ENCODE measurements around the gene LOXL4.

Gene LOXL4

GRCh38 chr10:98294270-98294627, 26.3 kb upstream of the LOXL4 start:
- DNase-seq (ENCODE audit: low spot score), result no peak

DNA sequence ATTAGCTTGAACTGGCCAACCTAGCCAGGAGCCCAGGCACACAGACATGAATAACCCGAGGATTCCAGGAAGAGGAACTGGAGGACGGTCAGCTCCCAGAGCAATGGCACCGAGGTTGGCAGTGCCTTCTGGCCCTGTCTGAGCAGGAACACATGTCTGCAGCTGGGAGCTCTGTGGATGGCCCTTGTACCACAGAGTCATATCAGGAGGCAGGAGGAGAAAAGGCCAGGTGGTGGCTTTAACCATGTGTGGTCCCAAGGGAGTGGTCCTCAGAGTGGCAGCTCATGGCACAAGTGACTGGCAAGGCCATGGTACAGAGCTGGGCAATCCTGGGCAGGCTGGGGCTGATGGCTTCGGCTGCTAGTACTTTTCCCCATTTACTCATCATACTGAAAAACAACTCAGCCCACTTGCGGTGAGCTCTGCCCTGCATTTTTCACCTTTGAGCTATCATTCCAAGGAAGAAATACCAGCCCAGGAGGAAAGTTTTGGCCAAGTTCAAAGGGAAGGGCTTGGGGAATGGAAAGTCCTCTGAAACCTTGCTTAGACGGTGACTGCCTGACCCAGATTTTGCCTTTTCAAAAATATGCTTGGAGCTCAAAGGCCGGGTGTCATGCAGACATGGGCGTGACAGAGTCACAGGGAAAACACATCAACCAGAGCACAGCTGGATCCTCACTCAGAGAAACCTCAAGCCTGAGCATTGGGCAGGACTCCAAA, 25.7 kb upstream of the LOXL4 start:
- no peak for DNase-seq (ENCODE audit: low spot score)

GRCh38 chr10:98292971-98293370, 25.0 kb upstream of the LOXL4 start:
- DNase-seq (ENCODE audit: low spot score), result no peak

- no peak for DNase-seq (ENCODE audit: low spot score)
Measured at GRCh38 chr10:98289802-98290209, 21.8 kb upstream of the LOXL4 start.

DNA sequence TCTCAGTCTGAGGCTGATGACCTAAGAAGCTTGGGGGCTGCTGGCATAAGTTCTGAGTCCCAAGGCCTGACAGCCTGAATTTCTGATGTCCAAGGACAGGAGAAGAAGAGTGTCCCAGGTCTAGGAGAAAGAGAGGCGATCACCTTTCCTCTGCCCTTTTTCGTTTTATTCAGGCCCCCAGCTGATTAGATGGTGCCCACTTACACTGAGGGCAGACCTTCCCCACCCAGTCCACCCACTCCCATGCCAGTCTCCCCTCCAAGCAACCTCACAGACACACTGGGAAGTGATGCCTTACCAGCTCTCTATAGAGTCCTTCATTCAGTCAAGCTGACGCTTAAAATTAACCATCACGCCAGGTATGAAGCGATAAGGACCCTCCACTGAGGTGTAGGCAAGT, 19.3 kb upstream of the LOXL4 start:
- no peak for DNase-seq (ENCODE audit: low spot score)

GRCh38 chr10:98286419-98286818, 18.4 kb upstream of the LOXL4 start:
- no peak for DNase-seq (ENCODE audit: low spot score)

DNA sequence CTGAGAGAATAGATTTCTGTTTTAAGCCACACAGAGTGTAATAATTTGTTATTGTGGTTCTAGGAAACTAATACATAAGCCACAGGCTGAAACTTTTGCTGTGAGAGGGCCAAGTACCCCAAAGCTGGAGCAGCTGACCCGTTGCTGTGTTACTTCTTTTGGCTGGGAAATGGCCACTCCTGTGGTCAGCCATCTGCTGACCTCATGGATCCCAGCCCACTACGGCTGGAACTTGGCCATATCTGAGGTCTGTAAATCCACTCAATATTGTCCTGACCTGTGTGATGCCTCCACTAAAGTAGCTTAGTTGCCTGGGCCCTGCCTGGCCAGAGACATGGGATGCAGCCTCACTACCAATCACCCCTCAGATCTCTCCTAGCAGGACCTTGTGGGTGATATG, 17.4 kb upstream of the LOXL4 start:
- no peak for DNase-seq (ENCODE audit: low spot score)

- DNase-seq (ENCODE audit: low spot score), result no peak
Measured at GRCh38 chr10:98276311-98276710, 8.3 kb upstream of the LOXL4 start.

- no peak for DNase-seq (ENCODE audit: low spot score)
Measured at GRCh38 chr10:98274562-98274961, 6.6 kb upstream of the LOXL4 start.

DNA sequence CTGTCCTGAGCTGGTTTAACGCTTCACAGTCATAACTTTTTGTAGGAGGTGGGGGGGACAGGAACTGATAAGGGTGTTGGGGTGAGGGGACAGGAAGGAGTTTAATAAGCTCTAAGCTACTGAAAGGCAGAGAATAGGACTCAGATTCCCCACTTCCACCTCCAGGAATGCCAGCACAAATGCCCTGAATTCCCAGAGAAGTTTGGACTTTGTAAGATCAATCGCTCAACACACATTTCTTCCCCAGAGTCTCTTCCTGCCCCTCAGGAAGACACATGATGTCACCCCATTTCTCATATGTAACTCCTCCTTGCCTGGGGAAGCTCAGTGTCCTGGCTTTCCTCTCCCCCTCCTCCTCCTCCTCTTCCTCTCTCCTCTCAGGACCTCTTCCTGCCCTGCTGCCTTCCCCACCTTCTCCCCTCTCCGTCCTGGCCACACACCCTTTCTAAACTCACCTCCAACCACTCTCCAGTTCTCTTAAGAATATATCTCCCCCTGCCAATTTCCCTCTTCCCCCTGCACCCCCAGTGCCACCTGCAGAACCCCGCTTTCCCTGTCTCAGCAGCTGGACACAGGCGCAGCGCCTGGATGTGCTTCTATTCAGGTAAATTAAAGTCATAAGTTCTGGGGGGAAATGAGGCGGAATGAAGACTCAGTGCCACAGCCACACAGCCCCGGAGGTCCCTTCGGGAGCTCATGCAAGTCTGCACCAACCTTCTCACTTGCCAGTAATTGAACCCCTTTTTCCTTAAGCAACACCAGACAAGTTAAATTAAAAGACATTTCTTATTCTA, 5.3 kb upstream of the LOXL4 start:
- no peak for DNase-seq (ENCODE audit: low spot score)

DNA sequence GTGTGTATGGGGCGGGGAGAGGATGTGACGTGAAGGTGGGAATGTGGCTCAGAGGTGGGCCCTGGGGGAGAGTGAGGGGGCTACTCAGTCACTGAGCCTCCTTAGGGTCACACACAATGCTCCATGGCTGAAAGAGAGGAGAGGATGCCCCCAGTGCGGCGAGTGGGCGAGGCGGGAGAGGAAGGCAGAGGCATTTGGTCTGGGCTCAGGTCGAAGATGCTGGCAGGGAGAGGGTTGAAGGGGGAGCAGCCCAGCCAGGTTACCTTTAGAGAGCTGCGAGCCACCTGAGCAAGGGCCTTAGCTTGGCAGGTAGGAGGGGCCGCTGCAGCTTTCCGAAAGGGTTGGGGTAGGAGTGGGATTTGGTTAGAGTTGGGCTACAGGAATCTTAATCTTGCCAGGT, 4.7 kb upstream of the LOXL4 start:
- DNase-seq (ENCODE audit: low spot score), result no peak

DNA sequence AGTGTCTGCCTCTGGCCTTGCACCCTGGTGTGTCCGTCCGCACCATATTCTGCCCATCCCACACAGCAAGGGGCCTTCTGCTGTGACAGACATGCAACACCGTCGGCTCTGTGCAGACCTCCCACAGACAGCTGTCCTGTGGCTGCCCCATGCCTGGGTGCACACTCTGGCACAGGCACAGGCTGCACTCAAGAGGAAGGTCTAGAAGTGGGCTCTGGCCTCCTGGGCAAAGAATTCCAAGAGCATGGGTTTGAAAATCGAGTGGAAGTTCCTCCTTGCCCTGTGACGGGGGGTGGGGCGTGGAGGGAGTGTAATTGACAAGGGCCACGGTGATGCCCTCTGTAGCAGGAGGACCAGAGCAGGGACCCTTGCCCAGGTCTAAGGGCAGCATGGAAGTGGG, 4.3 kb upstream of the LOXL4 start:
- no peak for DNase-seq (ENCODE audit: low spot score)

DNA sequence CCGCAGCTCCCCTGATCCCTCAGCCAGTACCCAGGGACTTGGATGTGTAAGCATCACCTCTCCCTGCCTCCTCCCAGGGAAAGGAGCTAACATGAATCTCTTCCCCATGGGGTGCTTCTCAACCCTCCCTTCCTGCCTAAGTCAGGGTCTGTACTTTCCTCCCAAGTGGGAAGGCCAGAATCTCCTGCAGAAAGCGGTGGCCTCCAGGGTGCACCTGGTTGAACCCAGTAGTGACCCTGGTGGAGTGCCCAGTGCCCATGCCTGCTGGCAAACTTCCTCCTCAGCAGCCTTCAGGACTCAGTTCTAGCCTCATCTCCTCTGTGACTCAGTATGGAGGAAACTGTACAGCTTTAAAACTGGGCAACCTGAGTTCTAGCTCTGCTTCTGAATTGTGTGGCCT, 2.8 kb upstream of the LOXL4 start:
- no peak for DNase-seq (ENCODE audit: low spot score)

- no peak for DNase-seq (ENCODE audit: low spot score)
Measured at GRCh38 chr10:98270073-98270740, 2.2 kb upstream of the LOXL4 start.

DNA sequence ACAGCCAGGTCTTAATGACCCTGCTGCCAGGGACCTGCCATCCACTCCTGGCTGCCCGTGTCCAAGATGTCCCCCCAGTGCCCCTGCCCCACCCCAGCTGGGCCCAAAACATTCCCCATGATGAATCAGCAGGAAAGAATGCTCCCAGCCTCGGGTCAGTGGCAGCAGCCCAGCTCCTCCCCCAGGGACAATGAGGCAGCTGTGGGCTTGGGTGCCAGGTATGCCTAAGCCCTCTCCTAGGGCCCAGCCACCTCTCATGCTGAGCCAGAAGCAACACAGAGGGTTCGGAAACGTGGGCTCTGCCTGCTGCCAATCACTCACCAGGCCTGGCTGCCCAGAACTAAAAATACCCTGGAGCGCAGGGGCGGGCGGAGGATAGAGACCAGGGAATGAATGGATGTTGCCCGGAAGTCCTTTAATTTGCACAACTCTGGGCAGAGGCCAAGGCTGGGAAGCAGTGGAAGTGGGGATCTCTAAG, 1.5 kb upstream of the LOXL4 start:
- no peak for DNase-seq (ENCODE audit: low spot score)

DNA sequence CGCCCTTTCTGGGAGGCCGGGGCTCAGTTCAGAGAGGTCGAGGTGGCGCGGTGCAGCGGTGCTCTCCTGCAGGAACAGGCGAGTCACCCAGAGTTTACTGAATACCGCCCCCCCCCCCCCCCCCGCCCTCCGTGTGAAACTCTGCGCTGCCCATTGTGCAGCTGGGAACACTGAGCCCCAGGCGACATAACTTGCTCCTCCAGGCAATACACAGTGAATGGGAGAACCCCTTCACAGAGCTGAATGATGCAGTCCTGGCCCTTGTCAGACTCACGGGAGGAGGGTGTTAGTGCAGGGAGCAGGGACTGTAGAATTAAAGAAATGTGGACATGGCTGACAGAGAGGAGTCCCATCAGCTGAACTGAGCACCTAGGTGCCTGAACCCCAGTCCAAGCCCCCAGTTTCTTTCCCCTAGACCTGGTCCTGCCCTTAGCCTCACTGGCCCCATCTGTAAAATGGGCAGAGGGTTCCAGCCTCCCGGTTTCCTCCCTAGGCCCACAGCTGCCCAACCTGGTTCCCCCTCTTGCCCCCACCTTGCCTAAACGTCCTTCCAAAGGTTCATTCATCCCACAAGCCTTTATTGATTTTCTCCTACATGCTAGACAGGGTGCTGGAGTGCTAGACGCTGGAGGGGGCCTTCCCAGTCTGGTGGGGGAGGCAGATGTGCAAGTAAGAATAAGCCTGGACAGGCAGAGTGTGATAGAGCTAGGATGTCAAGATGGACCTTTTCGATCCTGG, 869 bp upstream of the LOXL4 start:
- DNase-seq (ENCODE audit: low spot score), result no peak

DNA sequence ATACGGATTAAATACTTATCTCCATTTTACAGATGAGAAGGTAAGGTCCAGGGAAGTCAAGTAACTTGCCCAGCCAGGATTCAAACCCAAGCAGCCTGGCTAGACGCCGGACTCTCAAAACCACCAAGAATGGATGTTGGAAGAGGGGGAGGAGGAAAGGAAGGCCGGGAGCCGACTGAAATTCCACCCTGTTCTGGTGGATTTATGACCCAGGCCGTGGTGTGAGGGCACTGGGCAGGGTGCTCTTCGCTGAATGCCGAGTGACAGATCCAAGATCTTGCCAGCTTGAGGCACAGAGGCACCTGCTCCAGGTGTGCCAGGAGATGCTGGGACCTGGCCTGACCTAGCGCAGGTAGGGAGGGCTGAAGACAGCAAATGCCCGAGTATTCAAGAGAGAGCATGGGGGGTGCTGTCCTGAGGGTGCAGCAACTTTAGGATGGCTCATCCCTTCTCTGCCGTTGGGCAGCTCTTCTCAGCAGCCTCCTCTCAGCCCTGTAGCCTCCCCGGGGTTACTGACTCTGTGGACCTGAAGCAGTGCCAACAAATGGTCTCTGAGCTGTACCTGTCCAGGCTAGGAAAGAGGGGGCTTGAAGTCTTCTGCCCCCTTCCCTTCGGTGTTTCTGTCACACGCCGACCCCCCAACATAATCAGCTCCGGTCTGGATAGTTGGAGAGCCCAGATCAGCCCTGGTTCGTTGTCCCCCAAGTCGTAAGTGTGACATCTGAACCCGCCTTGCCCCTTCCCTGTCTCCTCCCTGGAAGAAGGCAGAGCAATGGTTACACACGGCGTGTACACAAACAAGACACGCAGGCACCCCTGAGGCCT, 713 bp downstream of the LOXL4 start:
- DNase-seq (ENCODE audit: low spot score), result no peak

DNA sequence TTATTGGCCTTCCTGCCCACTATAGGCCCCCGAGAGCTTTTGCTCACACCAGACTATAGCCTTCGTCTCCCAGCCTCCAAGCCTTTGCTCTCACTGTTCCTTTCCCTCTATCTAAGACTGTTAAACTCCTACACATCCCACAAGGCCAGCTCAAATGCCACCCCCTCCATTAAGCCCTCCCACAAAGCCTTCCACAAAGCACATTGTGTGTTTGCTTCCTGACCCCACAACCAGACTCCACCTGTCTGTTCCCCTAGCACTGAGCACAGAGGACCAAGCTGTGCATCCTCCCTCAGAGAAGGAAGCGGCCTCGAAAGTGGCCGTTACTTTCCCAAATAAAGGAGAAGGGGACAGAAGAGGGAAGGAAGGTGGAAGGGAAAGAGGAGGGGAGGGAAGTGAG, 1.3 kb downstream of the LOXL4 start:
- no peak for DNase-seq (ENCODE audit: low spot score)

- DNase-seq (ENCODE audit: low spot score), result no peak
Measured at GRCh38 chr10:98265403-98266378, 2.3 kb downstream of the LOXL4 start.

DNA sequence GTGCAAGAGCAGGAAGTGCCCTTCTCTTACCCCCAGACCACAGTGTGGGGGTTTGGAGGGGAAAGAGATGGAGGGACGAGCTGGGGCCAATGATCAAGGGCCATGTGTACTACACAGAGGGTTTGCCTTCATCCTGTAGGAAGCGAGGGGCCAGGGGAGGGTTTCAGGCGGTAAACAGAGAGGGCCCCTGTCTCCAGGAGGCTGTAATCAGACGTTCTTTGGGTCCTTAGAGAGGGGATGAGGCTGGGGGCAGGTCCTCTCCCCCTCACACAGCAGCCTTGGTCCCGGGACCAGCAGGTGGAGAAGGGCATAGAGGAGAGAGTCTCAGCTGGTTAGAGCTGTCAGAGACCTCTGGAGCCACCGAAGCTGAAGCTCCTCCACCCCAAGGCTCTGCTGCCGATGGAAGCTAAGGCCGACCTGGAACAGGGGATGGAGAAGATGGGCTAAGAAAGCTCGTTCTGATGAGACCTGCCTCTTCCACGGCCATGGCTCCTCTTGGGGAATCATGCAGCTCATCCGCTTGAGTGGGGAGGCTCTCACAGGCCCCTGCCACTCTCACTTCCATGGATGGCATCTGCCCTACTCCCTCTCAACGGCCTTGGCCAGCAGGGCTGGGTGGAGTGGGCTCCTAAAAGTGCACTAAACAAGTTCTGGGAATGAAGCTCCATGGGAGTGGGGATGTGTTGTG, 3.5 kb downstream of the LOXL4 start:
- no peak for DNase-seq (ENCODE audit: low spot score)
